OCI-LY1 (cell line): ENCODE measurements around the gene TXNDC2.

Experiments
- EZH2 ChIP-seq: fragments of 200-600 bp; sonication (generic), shearing (Covaris generic); IDR thresholded peaks from 2 replicates; pipeline ENCODE4 v1.8.0; 2017; ENCODE audit warnings: borderline replicate concordance, mixed run types, mild to moderate bottlenecking, antibody characterized with exemption, low read length, moderate library complexity, mixed read lengths
- TF ChIP-seq, protein P1 (sequence below): fragments of 200-600 bp; sonication (generic), shearing (Covaris generic); IDR thresholded peaks from 2 replicates; pipeline ENCODE4 v1.5.1; 2017; ENCODE audit warnings: mild to moderate bottlenecking, antibody characterized with exemption, low read length, moderate library complexity, mixed read lengths

DNA sequence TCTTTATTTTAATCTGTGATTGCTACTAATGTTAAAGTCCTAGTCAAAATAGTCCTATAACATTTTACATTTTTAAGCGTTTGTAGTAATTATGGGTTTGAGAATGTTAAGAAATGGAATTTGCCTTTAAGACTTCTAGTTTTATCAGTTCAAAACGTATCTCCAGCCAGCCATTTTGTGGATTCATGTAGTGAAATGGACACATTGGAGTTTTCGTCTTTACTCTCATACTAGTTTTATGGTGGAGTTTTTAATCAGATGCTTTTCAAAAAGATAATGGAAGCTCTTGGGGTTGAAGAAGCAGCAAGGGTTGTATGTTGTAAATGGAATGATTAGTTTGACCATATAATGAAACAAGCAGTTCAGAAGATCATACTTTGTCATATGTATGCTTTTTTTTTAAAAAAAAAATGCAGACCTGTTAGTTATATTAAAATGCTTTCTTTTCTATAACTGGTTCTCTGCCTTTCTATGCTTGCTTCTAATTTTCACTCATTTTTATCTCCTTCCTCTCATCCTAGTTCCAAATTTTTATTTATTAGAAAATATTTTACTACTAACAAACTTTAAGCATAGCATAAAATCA, 44.6 kb downstream of the TXNDC2 start:
- no peak for TF ChIP-seq EZH2
- TF ChIP-seq, protein P1, sequence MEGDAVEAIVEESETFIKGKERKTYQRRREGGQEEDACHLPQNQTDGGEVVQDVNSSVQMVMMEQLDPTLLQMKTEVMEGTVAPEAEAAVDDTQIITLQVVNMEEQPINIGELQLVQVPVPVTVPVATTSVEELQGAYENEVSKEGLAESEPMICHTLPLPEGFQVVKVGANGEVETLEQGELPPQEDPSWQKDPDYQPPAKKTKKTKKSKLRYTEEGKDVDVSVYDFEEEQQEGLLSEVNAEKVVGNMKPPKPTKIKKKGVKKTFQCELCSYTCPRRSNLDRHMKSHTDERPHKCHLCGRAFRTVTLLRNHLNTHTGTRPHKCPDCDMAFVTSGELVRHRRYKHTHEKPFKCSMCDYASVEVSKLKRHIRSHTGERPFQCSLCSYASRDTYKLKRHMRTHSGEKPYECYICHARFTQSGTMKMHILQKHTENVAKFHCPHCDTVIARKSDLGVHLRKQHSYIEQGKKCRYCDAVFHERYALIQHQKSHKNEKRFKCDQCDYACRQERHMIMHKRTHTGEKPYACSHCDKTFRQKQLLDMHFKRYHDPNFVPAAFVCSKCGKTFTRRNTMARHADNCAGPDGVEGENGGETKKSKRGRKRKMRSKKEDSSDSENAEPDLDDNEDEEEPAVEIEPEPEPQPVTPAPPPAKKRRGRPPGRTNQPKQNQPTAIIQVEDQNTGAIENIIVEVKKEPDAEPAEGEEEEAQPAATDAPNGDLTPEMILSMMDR, result no peak
